H1 (cell line): ENCODE data around the gene PKD1L1. TPM values are rescaled to one million over a fixed set of nuclear protein-coding genes. Genes with fewer than 3 reads are reported as not detected.

Source experiments
- CBX8 ChIP-seq: fragments of 300-800, 300-1000 bp; sonication (generic); IDR thresholded peaks from 2 replicates; pipeline ENCODE4 v1.7.1; 2016; ENCODE audit warnings: low read depth, low read length, borderline replicate concordance
- JUN ChIP-seq: IDR thresholded peaks from 2 replicates; pipeline ENCODE4 v1.6.1; 2011; ENCODE audit warnings: low read depth, mild to moderate bottlenecking, improper control_type of control experiment, low read length
- JUND ChIP-seq: IDR thresholded peaks from 2 replicates; pipeline ENCODE4 v1.6.1; 2011; ENCODE audit warnings: mild to moderate bottlenecking, improper control_type of control experiment, low read length
- POLR2A ChIP-seq, 2 experiments: IDR thresholded peaks; 1 replicate in 1 of 2; 2 replicates in 1 of 2; pipeline ENCODE4 v1.6.1; 2011; ENCODE audit warnings: low read depth in 2 of 2, low read length in 2 of 2, mild to moderate bottlenecking in 2 of 2; ENCODE audit errors: control extremely low read depth in 1 of 2
- SAP30 ChIP-seq: fragments of 300-600 bp; sonication (generic); IDR thresholded peaks from 2 replicates; pipeline ENCODE4 v1.7.1; 2012; ENCODE audit warnings: low read length, moderate library complexity, mild to moderate bottlenecking, inconsistent platforms; ENCODE audit not compliant: insufficient read depth, insufficient replicate concordance
- TAF1 ChIP-seq: IDR thresholded peaks from 2 replicates; pipeline ENCODE4 v1.6.1; 2011; ENCODE audit warnings: mild to moderate bottlenecking, low read depth, low read length
- polyA plus RNA-seq, 7 experiments: library from polyadenylated mRNA; depleted of rRNA in 3 of 7; stranded (reverse) in 5 of 7; unstranded in 2 of 7; fragments of >200 nt in 5 of 7; fragments of 200-250 nt in 2 of 7; gene quantifications; 1 replicate in 5 of 7; 2 replicates in 1 of 7; 4 replicates in 1 of 7; pipeline versions ENCODE4 v1.2.1 to v1.2.3, GENCODE V29; 2011 to 2013; ENCODE audit warnings: missing spikeins in 2 of 7, mixed read lengths in 2 of 7
- total RNA-seq: library from RNA; stranded (reverse); fragmentation: NEBNext Ultra II Directional; extraction: Animal tissue kit (Norgen Biotek cat#: 25700); gene quantifications from 2 replicates; pipeline ENCODE4 v1.2.1, GENCODE V29; 2021
- TF ChIP-seq, protein P1 (sequence below), 3 experiments: IDR thresholded peaks; 1 replicate in 2 of 3; 2 replicates in 1 of 3; pipeline versions ENCODE4 v1.5.1 to v1.6.1; 2011; ENCODE audit warnings: low read length in 3 of 3, mild to moderate bottlenecking in 3 of 3, inconsistent platforms in 2 of 3, low read depth in 1 of 3, moderate library complexity in 1 of 3; ENCODE audit not compliant: insufficient read depth in 1 of 3; ENCODE audit errors: control extremely low read depth in 1 of 3

PKD1L1 gene
- total and polyA plus RNA-seq, 2 of the 8 experiments (the other 6 are each of a cell fraction or from before 2014, with no cell fraction given) = 0.22 to 0.35 TPM

DNA sequence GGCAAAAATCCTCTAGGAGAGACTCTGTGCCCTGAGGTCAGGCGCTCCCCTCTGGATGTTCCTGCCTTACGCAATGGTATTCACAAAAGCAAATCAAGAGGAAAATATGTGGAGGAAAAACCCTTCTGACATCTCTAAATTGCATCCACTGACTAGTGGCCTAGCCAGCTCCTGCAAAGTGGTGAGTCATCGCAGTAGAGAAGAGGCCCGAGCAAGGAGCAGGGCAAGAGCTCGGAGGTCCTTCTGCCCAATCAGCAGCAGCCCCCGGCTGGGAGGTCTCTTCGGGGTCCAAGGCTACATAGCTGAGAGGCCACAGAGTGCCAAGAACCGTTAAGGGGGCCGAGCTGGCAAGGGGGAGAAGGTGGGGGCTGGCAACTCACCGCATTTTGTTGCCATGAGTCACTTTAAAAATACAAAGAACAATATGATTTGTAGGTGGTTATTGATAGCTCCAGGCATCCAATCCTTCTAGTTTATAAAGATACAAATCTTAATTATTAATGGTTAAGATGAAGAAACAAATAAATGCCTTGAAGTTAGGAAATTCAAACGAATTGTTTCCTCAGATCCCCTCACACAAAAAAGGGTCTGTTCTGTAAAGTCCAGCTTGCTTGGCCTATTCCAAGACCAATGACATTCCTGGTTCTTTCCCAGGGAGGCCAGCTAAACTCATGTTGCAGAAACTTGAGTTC, 161.6 kb downstream of the PKD1L1 start (continued):
- TF ChIP-seq, protein P1, sequence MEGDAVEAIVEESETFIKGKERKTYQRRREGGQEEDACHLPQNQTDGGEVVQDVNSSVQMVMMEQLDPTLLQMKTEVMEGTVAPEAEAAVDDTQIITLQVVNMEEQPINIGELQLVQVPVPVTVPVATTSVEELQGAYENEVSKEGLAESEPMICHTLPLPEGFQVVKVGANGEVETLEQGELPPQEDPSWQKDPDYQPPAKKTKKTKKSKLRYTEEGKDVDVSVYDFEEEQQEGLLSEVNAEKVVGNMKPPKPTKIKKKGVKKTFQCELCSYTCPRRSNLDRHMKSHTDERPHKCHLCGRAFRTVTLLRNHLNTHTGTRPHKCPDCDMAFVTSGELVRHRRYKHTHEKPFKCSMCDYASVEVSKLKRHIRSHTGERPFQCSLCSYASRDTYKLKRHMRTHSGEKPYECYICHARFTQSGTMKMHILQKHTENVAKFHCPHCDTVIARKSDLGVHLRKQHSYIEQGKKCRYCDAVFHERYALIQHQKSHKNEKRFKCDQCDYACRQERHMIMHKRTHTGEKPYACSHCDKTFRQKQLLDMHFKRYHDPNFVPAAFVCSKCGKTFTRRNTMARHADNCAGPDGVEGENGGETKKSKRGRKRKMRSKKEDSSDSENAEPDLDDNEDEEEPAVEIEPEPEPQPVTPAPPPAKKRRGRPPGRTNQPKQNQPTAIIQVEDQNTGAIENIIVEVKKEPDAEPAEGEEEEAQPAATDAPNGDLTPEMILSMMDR (IDR thresholded peaks at IDR 0.05; ENCODE audit: control extremely low read depth in 1 of 3, insufficient read depth in 1 of 3, low read depth in 1 of 3, low read length in 3 of 3) = no peak
- TF ChIP-seq JUND (peak; percentile 90), CBX8 (no peak), POLR2A (IDR thresholded peaks at IDR 0.05; ENCODE audit: control extremely low read depth in 1 of 2, low read depth in 2 of 2, low read length in 2 of 2) (no peak), JUN (no peak), TAF1 (no peak), SAP30 (no peak)
- TF ChIP-seq, all 59 proteins: peak for 2
